DND-41 (cell line): ENCODE data around the gene PRAC2.

ENCODE experiments used
- ATAC-seq: fragments of 200-7000 bp; cut with Tn5 transposase; 3 replicates; pipeline ENCODE4 v1.9.1; 2021; ENCODE audit warnings: low read depth; ENCODE audit not compliant: insufficient read depth
- DNase-seq: peaks from one replicate; pipeline ENCODE4 v3.0.0-alpha.2; 2020
- H2AFZ ChIP-seq: 2 replicates; pipeline ENCODE4 v1.6.0; 2012; ENCODE audit warnings: low read depth, low read length
- H3K27ac ChIP-seq: 2 replicates; pipeline ENCODE4 v1.5.1; 2012; ENCODE audit warnings: low read length, inconsistent platforms
- H3K27me3 ChIP-seq: fragments of 200-600 bp; sonication (generic); 2 replicates; pipeline ENCODE4 v1.6.0; 2012; ENCODE audit warnings: low read length, mild to moderate bottlenecking, inconsistent platforms; ENCODE audit not compliant: insufficient read depth, poor library complexity
- H3K36me3 ChIP-seq: 2 replicates; pipeline ENCODE4 v1.5.1; 2012; ENCODE audit warnings: low read length, inconsistent platforms; ENCODE audit not compliant: insufficient read depth
- H3K4me1 ChIP-seq: 2 replicates; pipeline ENCODE4 v1.5.1; 2012; ENCODE audit warnings: mild to moderate bottlenecking, low read length; ENCODE audit not compliant: insufficient read depth
- H3K4me2 ChIP-seq: 2 replicates; pipeline ENCODE4 v1.6.0; 2012; ENCODE audit warnings: mild to moderate bottlenecking, moderate library complexity, low read length, inconsistent platforms; ENCODE audit not compliant: insufficient read depth
- H3K4me3 ChIP-seq, 2 experiments: fragments of 200-600 bp in 1 of 2; shearing (Covaris generic) in 1 of 2; 2 replicates each; pipeline ENCODE4 v1.5.1; 2012 to 2016; ENCODE audit warnings: inconsistent platforms in 2 of 2, low read length in 2 of 2, mild to moderate bottlenecking in 2 of 2, low read depth in 1 of 2, moderate library complexity in 1 of 2
- H3K79me2 ChIP-seq: 2 replicates; pipeline ENCODE4 v1.6.0; 2012; ENCODE audit warnings: low read length, inconsistent platforms; ENCODE audit not compliant: insufficient read depth
- H3K9ac ChIP-seq: 2 replicates; pipeline ENCODE4 v1.6.0; 2012; ENCODE audit warnings: low read depth, mild to moderate bottlenecking, inconsistent platforms, low read length, moderate library complexity
- H3K9me3 ChIP-seq: 2 replicates; pipeline ENCODE4 v1.5.1; 2012; ENCODE audit warnings: low read length, moderate library complexity, mild to moderate bottlenecking, inconsistent platforms; ENCODE audit not compliant: insufficient read depth, severe bottlenecking
- H4K20me1 ChIP-seq: 2 replicates; pipeline ENCODE4 v1.6.0; 2012; ENCODE audit warnings: low read length; ENCODE audit not compliant: insufficient read depth
- EZH2 ChIP-seq: IDR thresholded peaks from 3 replicates; pipeline ENCODE4 v1.6.1; 2012; ENCODE audit warnings: borderline replicate concordance, low read depth, mild to moderate bottlenecking, moderate library complexity, low read length, inconsistent platforms; ENCODE audit not compliant: severe bottlenecking
- TF ChIP-seq, protein P1 (sequence below): IDR thresholded peaks from 2 replicates; pipeline ENCODE4 v1.5.1; 2012; ENCODE audit warnings: borderline replicate concordance, low read length, moderate library complexity, mild to moderate bottlenecking; ENCODE audit not compliant: poor library complexity, severe bottlenecking; ENCODE audit errors: extremely low read depth

PRAC2 gene

GRCh38 chr17:48692049-48692448 is 30.9 kb upstream of the PRAC2 start:
- H3K27ac ChIP-seq, result no peak overlapping the region
- H3K4me3 ChIP-seq, result no peak overlapping the region
- peaks cover 11% of the 10 kb centered on the region for H3K27me3 ChIP-seq
- no peak for ATAC-seq
- no peak overlapping the region for H3K4me2 ChIP-seq
- DNase-seq, result no peak
- no peaks in the 10 kb centered on the region for H4K20me1 ChIP-seq
- no peak for TF ChIP-seq EZH2
- TF ChIP-seq, protein P1, sequence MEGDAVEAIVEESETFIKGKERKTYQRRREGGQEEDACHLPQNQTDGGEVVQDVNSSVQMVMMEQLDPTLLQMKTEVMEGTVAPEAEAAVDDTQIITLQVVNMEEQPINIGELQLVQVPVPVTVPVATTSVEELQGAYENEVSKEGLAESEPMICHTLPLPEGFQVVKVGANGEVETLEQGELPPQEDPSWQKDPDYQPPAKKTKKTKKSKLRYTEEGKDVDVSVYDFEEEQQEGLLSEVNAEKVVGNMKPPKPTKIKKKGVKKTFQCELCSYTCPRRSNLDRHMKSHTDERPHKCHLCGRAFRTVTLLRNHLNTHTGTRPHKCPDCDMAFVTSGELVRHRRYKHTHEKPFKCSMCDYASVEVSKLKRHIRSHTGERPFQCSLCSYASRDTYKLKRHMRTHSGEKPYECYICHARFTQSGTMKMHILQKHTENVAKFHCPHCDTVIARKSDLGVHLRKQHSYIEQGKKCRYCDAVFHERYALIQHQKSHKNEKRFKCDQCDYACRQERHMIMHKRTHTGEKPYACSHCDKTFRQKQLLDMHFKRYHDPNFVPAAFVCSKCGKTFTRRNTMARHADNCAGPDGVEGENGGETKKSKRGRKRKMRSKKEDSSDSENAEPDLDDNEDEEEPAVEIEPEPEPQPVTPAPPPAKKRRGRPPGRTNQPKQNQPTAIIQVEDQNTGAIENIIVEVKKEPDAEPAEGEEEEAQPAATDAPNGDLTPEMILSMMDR, result no peak
- H3K79me2 ChIP-seq, result no peaks in the 10 kb centered on the region
- no peak overlapping the region for H2AFZ ChIP-seq
- no peaks in the 10 kb centered on the region for H3K36me3 ChIP-seq
- no peaks in the 10 kb centered on the region for H3K4me1 ChIP-seq
- H3K9me3 ChIP-seq, result no peaks in the 10 kb centered on the region
- H3K9ac ChIP-seq, result no peak overlapping the region

DNA sequence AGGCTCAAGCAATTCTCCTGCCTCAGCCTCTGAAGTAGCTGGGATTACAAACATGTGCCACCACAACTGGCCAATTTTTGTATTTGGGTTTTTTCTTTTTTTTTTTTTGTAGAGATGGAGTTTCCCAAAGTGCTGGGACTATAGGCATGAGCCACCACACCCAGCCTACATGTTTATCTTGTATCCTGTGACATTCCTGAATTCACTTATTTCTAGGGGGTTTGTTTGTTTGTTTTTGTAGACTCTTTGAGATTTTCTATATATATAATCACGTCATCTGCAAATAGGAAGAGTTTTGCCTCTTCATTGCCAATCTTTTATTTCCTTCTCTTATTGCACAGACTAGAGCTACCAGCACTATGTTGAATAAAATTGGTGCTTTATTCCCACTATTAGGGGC is 29.8 kb upstream of the PRAC2 start:
- H3K27ac ChIP-seq, result no peak overlapping the region
- H3K9me3 ChIP-seq, result no peaks in the 10 kb centered on the region
- no peak overlapping the region for H3K4me3 ChIP-seq
- no peaks in the 10 kb centered on the region for H3K79me2 ChIP-seq
- no peaks in the 10 kb centered on the region for H3K4me1 ChIP-seq
- DNase-seq (no peak), ATAC-seq (no peak)
- no peaks in the 10 kb centered on the region for H4K20me1 ChIP-seq
- H2AFZ ChIP-seq, result no peak overlapping the region
- no peaks in the 10 kb centered on the region for H3K36me3 ChIP-seq
- no peak overlapping the region for H3K9ac ChIP-seq
- peaks cover 6% of the 10 kb centered on the region for H3K27me3 ChIP-seq
- no peak overlapping the region for H3K4me2 ChIP-seq
- no peak for TF ChIP-seq EZH2
- TF ChIP-seq, protein P1, result no peak

DNA sequence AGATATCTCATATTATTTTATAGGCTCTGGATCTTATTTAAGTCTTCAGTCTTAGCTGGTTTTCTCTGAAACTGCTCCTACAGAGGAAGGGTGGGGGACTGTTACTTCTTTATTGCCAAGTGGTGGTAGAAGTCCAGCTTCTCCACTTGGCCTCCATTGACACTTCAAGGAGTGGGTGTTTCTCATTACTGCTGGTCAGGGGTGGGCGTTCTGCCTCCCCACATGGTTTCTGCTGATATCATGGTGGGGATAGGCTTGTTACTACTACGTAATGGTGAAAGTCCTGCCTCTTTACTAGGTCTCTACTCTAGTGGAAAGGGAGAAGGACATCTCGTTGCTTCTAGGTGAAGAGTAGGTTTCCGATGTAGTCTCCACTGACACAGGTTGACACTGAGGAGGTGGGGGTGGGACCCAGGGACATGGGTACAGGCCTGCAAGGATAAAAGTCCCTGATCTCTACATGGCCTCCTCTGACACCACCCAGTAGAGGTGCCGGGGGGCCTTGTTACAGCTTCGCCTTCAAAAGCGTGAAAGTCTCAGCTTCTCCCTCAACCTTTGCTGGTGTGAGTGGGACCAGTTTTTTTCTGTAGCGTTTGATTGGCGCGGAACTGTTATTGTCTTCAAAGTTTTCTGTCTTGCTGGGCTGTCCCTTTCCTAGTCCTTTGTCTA is 21.0 kb upstream of the PRAC2 start:
- ATAC-seq (no peak), DNase-seq (no peak)
- Histone ChIP-seq H3K9ac (no peak overlapping the region), H3K4me3 (no peak overlapping the region), H2AFZ (no peak overlapping the region), H4K20me1 (no peaks in the 10 kb centered on the region), H3K36me3 (no peaks in the 10 kb centered on the region), H3K4me2 (no peak overlapping the region), H3K27ac (no peak overlapping the region), H3K9me3 (no peaks in the 10 kb centered on the region), H3K27me3 (peaks cover 16% of the 10 kb centered on the region), H3K79me2 (no peaks in the 10 kb centered on the region), H3K4me1 (no peaks in the 10 kb centered on the region)
- TF ChIP-seq EZH2, result no peak
- TF ChIP-seq, protein P1, result no peak
